H1 (cell line): ENCODE results near the gene SSH2. TPM values are rescaled to one million over a fixed set of nuclear protein-coding genes. Genes with fewer than 3 reads are reported as not detected.

Experiments used
- CTCF ChIA-PET: fragments of 300-600 bp; sonication (Branson Sonifier 250); formaldehyde crosslinking; loops from one replicate; lab custom pipeline; 2021; ENCODE audit not compliant: partially characterized antibody; lab: Charles Lee
- POLR2A ChIA-PET: fragments of 300-600 bp; sonication (Branson Sonifier 250); formaldehyde crosslinking; loops from one replicate; lab custom pipeline; 2021; ENCODE audit warnings: inconsistent platforms; ENCODE audit not compliant: partially characterized antibody; lab: Charles Lee
- DNase-seq, 2 experiments: peaks; one replicate each; pipeline versions ENCODE4 v3.0.0 to v3.0.0-alpha.2; 2010 to 2022; ENCODE audit warnings: low spot score in 2 of 2, low read depth in 1 of 2, mixed read lengths in 1 of 2
- FAIRE-seq: peaks from 2 replicates; lab custom pipeline; 2011; peaks lifted over from hg19 to GRCh38; lab: Jason Lieb, UNC
- H2AFZ ChIP-seq: 2 replicates; pipeline ENCODE4 v1.8.1; 2012; ENCODE audit warnings: low read length, inconsistent platforms
- H2AK5ac ChIP-seq: 2 replicates; pipeline ENCODE4 v1.6.1; 2013; ENCODE audit warnings: low read depth, low read length
- H2BK120ac ChIP-seq: replicated peaks from 2 replicates; pipeline ENCODE3; 2013; ENCODE audit warnings: low read depth, low read length, inconsistent platforms
- H2BK12ac ChIP-seq: 2 replicates; pipeline ENCODE4 v1.6.1; 2013; ENCODE audit warnings: low read depth, low read length
- H2BK15ac ChIP-seq: 2 replicates; pipeline ENCODE4 v1.6.1; 2013; ENCODE audit warnings: low read length
- H2BK20ac ChIP-seq: 2 replicates; pipeline ENCODE4 v1.6.1; 2013; ENCODE audit warnings: low read length
- H2BK5ac ChIP-seq: 2 replicates; pipeline ENCODE4 v1.6.1; 2013; ENCODE audit warnings: low read depth, low read length
- H3K14ac ChIP-seq: 2 replicates; pipeline ENCODE4 v1.6.1; 2013; ENCODE audit warnings: inconsistent platforms; ENCODE audit not compliant: insufficient read length
- H3K18ac ChIP-seq: 2 replicates; pipeline ENCODE4 v1.6.1; 2013; ENCODE audit warnings: low read length; ENCODE audit errors: extremely low read depth
- H3K23ac ChIP-seq: 2 replicates; pipeline ENCODE4 v1.6.1; 2013; ENCODE audit warnings: inconsistent platforms; ENCODE audit not compliant: insufficient read length
- H3K23me2 ChIP-seq: 2 replicates; pipeline ENCODE4 v1.6.1; 2013; ENCODE audit warnings: low read depth, low read length
- H3K27ac ChIP-seq: 2 replicates; pipeline ENCODE4 v1.6.1; 2011; ENCODE audit warnings: low read depth, low read length, inconsistent platforms
- H3K27me3 ChIP-seq, 4 experiments: replicated peaks in 1 of 4; 1 replicate in 1 of 4; 2 replicates in 3 of 4; pipeline versions ENCODE4 v1.6.1 to v1.8.1; 2011 to 2013; ENCODE audit warnings: low read length in 3 of 4, mild to moderate bottlenecking in 3 of 4, inconsistent platforms in 2 of 4, mixed read lengths in 2 of 4, moderate library complexity in 1 of 4; ENCODE audit not compliant: control insufficient read depth in 3 of 4, insufficient read depth in 3 of 4; ENCODE audit errors: extremely low read depth in 1 of 4
- H3K36me3 ChIP-seq, 4 experiments: 2 replicates each; pipeline versions ENCODE4 v1.6.1 to v1.8.1; 2011 to 2013; ENCODE audit warnings: mild to moderate bottlenecking in 4 of 4, low read length in 3 of 4, moderate library complexity in 2 of 4, control low read depth in 1 of 4, inconsistent platforms in 1 of 4; ENCODE audit not compliant: insufficient read depth in 4 of 4, control insufficient read depth in 2 of 4
- H3K4ac ChIP-seq: replicated peaks from 2 replicates; pipeline ENCODE3; 2013; ENCODE audit warnings: low read length, low read depth, mixed read lengths, inconsistent platforms; ENCODE audit not compliant: insufficient read length
- H3K4me1 ChIP-seq, 4 experiments: replicated peaks in 1 of 4; 1 replicate in 1 of 4; 2 replicates in 3 of 4; pipeline versions ENCODE4 v1.6.1 to v1.8.1; 2011 to 2013; ENCODE audit warnings: low read length in 3 of 4, inconsistent platforms in 2 of 4, mixed read lengths in 1 of 4; ENCODE audit not compliant: insufficient read depth in 4 of 4, control insufficient read depth in 3 of 4
- H3K4me2 ChIP-seq, 2 experiments: 2 replicates each; pipeline versions ENCODE4 v1.6.1 to v1.8.1; 2011 to 2013; ENCODE audit warnings: low read depth in 2 of 2, low read length in 2 of 2, control low read depth in 1 of 2, inconsistent platforms in 1 of 2, mild to moderate bottlenecking in 1 of 2; ENCODE audit not compliant: insufficient read depth in 1 of 2
- H3K4me3 ChIP-seq, 4 experiments: fragments of 200-600, 300-600 bp in 1 of 4; sonication (generic), shearing (Covaris generic), sonication (Bioruptor Twin) in 1 of 4; 2 replicates each; pipeline versions ENCODE4 v1.5.1 to v1.8.1; 2011 to 2016; ENCODE audit warnings: low read length in 4 of 4, low read depth in 3 of 4, control low read depth in 2 of 4, inconsistent platforms in 2 of 4, mild to moderate bottlenecking in 2 of 4, mixed read lengths in 1 of 4, moderate library complexity in 1 of 4; ENCODE audit not compliant: insufficient read depth in 2 of 4; ENCODE audit errors: extremely low read depth in 1 of 4
- H3K56ac ChIP-seq: replicated peaks from 2 replicates; pipeline ENCODE3; 2013; ENCODE audit warnings: low read depth, mild to moderate bottlenecking, mixed read lengths, low read length, inconsistent platforms; ENCODE audit not compliant: insufficient read length
- H3K79me1 ChIP-seq: 2 replicates; pipeline ENCODE4 v1.6.1; 2013; ENCODE audit warnings: low read depth, low read length, control low read depth
- H3K79me2 ChIP-seq, 2 experiments: 2 replicates each; pipeline versions ENCODE4 v1.6.1 to v1.8.1; 2012 to 2013; ENCODE audit warnings: low read length in 2 of 2, mild to moderate bottlenecking in 2 of 2, inconsistent platforms in 1 of 2; ENCODE audit not compliant: insufficient read depth in 2 of 2, control insufficient read depth in 1 of 2
- H3K9ac ChIP-seq, 4 experiments: replicated peaks in 1 of 4; 1 replicate in 1 of 4; 2 replicates in 3 of 4; pipeline versions ENCODE4 v1.6.1 to v1.8.1; 2011 to 2013; ENCODE audit warnings: low read depth in 3 of 4, low read length in 3 of 4, control low read depth in 2 of 4, mild to moderate bottlenecking in 2 of 4, moderate library complexity in 2 of 4, inconsistent platforms in 1 of 4; ENCODE audit errors: extremely low read depth in 1 of 4
- H3K9me3 ChIP-seq, 2 experiments: 2 replicates each; pipeline versions ENCODE4 v1.6.1 to v1.8.1; 2012 to 2013; ENCODE audit warnings: mild to moderate bottlenecking in 2 of 2, moderate library complexity in 2 of 2, control low read depth in 1 of 2, inconsistent platforms in 1 of 2, low read depth in 1 of 2, low read length in 1 of 2, mixed read lengths in 1 of 2; ENCODE audit not compliant: insufficient read depth in 2 of 2
- H4K20me1 ChIP-seq, 2 experiments: replicated peaks in 1 of 2; 2 replicates each; pipeline versions ENCODE3 to v1.8.1; 2011 to 2013; ENCODE audit warnings: inconsistent platforms in 2 of 2, low read length in 2 of 2, mild to moderate bottlenecking in 1 of 2; ENCODE audit not compliant: insufficient read depth in 2 of 2, control insufficient read depth in 1 of 2
- H4K5ac ChIP-seq: 2 replicates; pipeline ENCODE4 v1.6.1; 2013; ENCODE audit warnings: low read length, low read depth, mixed read lengths, inconsistent platforms; ENCODE audit not compliant: insufficient read length
- H4K8ac ChIP-seq: 2 replicates; pipeline ENCODE4 v1.8.0; 2013; ENCODE audit warnings: mild to moderate bottlenecking, moderate library complexity, low read length, inconsistent platforms; ENCODE audit not compliant: insufficient read depth; ENCODE audit errors: extremely low read depth
- H4K91ac ChIP-seq: replicated peaks from 2 replicates; pipeline ENCODE3; 2013; ENCODE audit warnings: low read length, mixed read lengths, inconsistent platforms; ENCODE audit not compliant: insufficient read length
- ATF3 ChIP-seq: IDR thresholded peaks from 2 replicates; pipeline ENCODE4 v1.6.1; 2011; ENCODE audit warnings: low read depth, mild to moderate bottlenecking, low read length; ENCODE audit not compliant: insufficient read depth
- E2F6 ChIP-seq: IDR thresholded peaks from 2 replicates; pipeline ENCODE4 v1.6.1; 2012; ENCODE audit warnings: inconsistent platforms
- TAF7 ChIP-seq: optimal IDR thresholded peaks from 2 replicates; pipeline ENCODE3; 2011; ENCODE audit warnings: low read depth, mild to moderate bottlenecking, inconsistent platforms, low read length, moderate library complexity, borderline replicate concordance
- WGBS, 2 experiments: shearing (Covaris generic) in 1 of 2; methylation state at CpG; one replicate each; pipeline versions ENCODE4 v1.1.6 to v1.1.7; 2013 to 2015; ENCODE audit warnings: low lambda C conversion rate in 2 of 2, mixed read lengths in 2 of 2, inconsistent platforms in 1 of 2, low coverage in 1 of 2, missing lambda C conversion rate in 1 of 2; ENCODE audit not compliant: insufficient replicate concordance in 2 of 2, insufficient coverage in 1 of 2, insufficient read length in 1 of 2; ENCODE audit errors: extremely low coverage in 1 of 2, missing lambda C conversion rate in 1 of 2; 5-methylcytosine and 5-hydroxymethylcytosine counted together
- polyA plus RNA-seq, 7 experiments: library from polyadenylated mRNA; depleted of rRNA in 3 of 7; stranded (reverse) in 5 of 7; unstranded in 2 of 7; fragments of >200 nt in 5 of 7; fragments of 200-250 nt in 2 of 7; gene quantifications; 1 replicate in 5 of 7; 2 replicates in 1 of 7; 4 replicates in 1 of 7; pipeline versions ENCODE4 v1.2.1 to v1.2.3, GENCODE V29; 2011 to 2013; ENCODE audit warnings: missing spikeins in 2 of 7, mixed read lengths in 2 of 7
- total RNA-seq: library from RNA; stranded (reverse); fragmentation: NEBNext Ultra II Directional; extraction: Animal tissue kit (Norgen Biotek cat#: 25700); gene quantifications from 2 replicates; pipeline ENCODE4 v1.2.1, GENCODE V29; 2021

The SSH2 gene
- total and polyA plus RNA-seq, 2 of the 8 experiments (the other 6 are each of a cell fraction or from before 2014, with no cell fraction given) = 5.2 to 15.9 TPM

- H2BK120ac ChIP-seq = no peak overlapping the region
- no peak overlapping the region for H3K27ac ChIP-seq
- no peak overlapping the region for H3K4me3 ChIP-seq
- no peak overlapping the region for H2BK15ac ChIP-seq
- ChIA-PET CTCF (interaction anchor here (0.8 kb wide), 1 partner anchor 9 kb away, joined by 3 read pairs; no protein-coding TSS in a partner anchor), POLR2A (no interaction called here)
- no peak overlapping the region for H2BK5ac ChIP-seq
- H3K56ac ChIP-seq = no peak overlapping the region
- 86% methylated on average over 5 of the region's 5 CpGs; no CpG with 5 or more reads in 1 of the 2 experiments for WGBS, 2 experiments
- no peak for DNase-seq
- H4K5ac ChIP-seq = no peak overlapping the region
- no peaks in the 10 kb centered on the region for H3K23me2 ChIP-seq
- no peak overlapping the region for H2AK5ac ChIP-seq
- no peak overlapping the region for H2AFZ ChIP-seq
- H3K18ac ChIP-seq = no peak overlapping the region
- H2BK20ac ChIP-seq = no peak overlapping the region
- no peak overlapping the region for H4K8ac ChIP-seq
- no peaks in the 10 kb centered on the region for H3K36me3 ChIP-seq
- no peak overlapping the region for H4K91ac ChIP-seq
- no peak overlapping the region for H3K9ac ChIP-seq
- H3K23ac ChIP-seq = no peak overlapping the region
- 0 out of 4 replicates have a peak, but pooled peaks cover 0 to 3% of the 10 kb centered on the region in 2 experiments for H3K9me3 ChIP-seq
- H3K79me1 ChIP-seq = no peaks in the 10 kb centered on the region
- no peak overlapping the region for H3K4ac ChIP-seq
- TF ChIP-seq E2F6 = no peak
- no peak for TF ChIP-seq ATF3
- no peak for TF ChIP-seq TAF7
- FAIRE-seq = no peak
- no peaks in the 10 kb centered on the region for H3K27me3 ChIP-seq
- no peaks in the 10 kb centered on the region for H4K20me1 ChIP-seq
- H3K14ac ChIP-seq = no peak overlapping the region
- H2BK12ac ChIP-seq = no peak overlapping the region
- H3K4me1 ChIP-seq = no peaks in the 10 kb centered on the region
- no peak overlapping the region for H3K4me2 ChIP-seq
- no peaks in the 10 kb centered on the region for H3K79me2 ChIP-seq
Observed at GRCh38 chr17:29968271-29968670, 38.2 kb upstream of the SSH2 start.
